GM06990 (cell line): ENCODE data around the gene NECTIN2.
"Not testable (repeated sequence)": the region's sequence is repeated elsewhere in the genome, so short reads cannot be mapped to it uniquely, and the experiment has no call there.

Experiments
- DNase-seq: peaks from one replicate; pipeline ENCODE4 v3.0.0-alpha.2; 2011; ENCODE audit not compliant: insufficient read length; ENCODE audit errors: extremely low read depth
- H3K27me3 ChIP-seq: replicated peaks from 2 replicates; pipeline ENCODE4 v1.6.0; 2011; ENCODE audit warnings: low read length; ENCODE audit not compliant: control insufficient read depth, insufficient read depth
- H3K36me3 ChIP-seq: 2 replicates; pipeline ENCODE4 v1.5.1; 2011; ENCODE audit warnings: low read length; ENCODE audit not compliant: control insufficient read depth, insufficient read depth
- H3K4me3 ChIP-seq: replicated peaks from 2 replicates; pipeline ENCODE4 v1.5.1; 2011; ENCODE audit warnings: low read depth, mild to moderate bottlenecking, control low read depth, low read length
- TF ChIP-seq, protein P1 (sequence below): IDR thresholded peaks from 2 replicates; pipeline ENCODE4 v1.5.1; 2011; ENCODE audit warnings: low read length, control low read depth, mild to moderate bottlenecking, inconsistent platforms; ENCODE audit not compliant: insufficient read depth, poor library complexity, severe bottlenecking

Gene NECTIN2

DNA sequence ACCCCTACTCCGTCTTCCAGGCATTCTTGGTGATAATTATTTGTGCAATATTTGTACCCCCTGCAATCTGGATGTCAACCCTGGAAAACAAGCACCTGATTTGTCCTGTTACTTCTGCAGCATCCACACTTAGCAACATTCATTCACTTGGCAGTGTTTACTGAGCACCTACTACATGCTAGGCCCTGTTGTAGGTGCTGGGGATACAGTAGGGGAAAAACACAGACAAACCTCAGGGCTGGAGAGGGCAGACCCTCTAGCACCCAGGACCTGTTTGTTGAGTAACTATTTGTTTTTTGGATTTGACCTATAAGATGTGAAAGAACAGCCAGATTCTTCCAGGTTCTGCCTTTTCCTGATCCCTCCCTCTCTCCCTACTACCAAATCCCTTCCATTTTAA is 9.5 kb downstream of the NECTIN2 start:
- TF ChIP-seq, protein P1, sequence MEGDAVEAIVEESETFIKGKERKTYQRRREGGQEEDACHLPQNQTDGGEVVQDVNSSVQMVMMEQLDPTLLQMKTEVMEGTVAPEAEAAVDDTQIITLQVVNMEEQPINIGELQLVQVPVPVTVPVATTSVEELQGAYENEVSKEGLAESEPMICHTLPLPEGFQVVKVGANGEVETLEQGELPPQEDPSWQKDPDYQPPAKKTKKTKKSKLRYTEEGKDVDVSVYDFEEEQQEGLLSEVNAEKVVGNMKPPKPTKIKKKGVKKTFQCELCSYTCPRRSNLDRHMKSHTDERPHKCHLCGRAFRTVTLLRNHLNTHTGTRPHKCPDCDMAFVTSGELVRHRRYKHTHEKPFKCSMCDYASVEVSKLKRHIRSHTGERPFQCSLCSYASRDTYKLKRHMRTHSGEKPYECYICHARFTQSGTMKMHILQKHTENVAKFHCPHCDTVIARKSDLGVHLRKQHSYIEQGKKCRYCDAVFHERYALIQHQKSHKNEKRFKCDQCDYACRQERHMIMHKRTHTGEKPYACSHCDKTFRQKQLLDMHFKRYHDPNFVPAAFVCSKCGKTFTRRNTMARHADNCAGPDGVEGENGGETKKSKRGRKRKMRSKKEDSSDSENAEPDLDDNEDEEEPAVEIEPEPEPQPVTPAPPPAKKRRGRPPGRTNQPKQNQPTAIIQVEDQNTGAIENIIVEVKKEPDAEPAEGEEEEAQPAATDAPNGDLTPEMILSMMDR, result no peak
- H3K27me3 ChIP-seq, result no peaks in the 10 kb centered on the region; the same call in 1 of the 2 replicates

DNA sequence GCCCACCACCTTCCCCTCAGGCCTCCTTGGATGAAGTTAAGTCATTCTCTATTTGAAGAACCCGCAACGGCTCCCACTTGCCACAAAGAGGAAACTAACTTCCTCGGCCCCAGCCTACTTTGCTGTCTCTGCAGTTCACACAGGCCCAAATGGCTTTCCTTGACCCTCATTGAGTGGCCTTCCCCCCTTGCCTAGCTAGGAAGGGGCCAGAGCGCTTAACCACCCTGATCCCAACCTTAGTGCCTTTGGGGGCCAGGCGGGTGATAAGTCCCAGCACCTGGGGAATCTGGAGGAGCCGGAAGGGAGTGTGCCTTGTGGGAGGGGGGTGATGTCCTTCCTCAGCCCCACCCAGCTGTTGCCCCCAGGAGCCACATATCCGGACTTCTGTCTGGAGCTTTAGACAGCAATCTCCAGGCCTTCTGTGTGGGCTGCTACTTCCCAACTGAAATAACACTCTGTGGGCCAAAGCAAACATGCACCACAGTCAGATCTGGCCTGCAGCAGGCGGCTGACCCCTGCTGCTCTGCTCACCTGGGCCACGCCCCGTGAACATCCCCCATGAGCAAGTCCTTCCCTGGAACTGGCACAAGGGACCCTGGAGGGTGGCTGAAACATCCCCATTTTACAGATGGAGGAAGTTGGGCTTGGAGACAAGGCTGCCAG is 10.5 kb downstream of the NECTIN2 start:
- DNase-seq, result no peak
- no peaks in the 10 kb centered on the region for H3K36me3 ChIP-seq
- H3K27me3 ChIP-seq, result no peaks in the 10 kb centered on the region; the same call in 1 of the 2 replicates
- H3K4me3 ChIP-seq, result no peak overlapping the region
- TF ChIP-seq, protein P1, result no peak

More for the DNA sequence above, 9.5 kb downstream of the NECTIN2 start:
- no peak for DNase-seq
- Histone ChIP-seq H3K4me3 (no peak overlapping the region), H3K36me3 (no peaks in the 10 kb centered on the region)

DNA sequence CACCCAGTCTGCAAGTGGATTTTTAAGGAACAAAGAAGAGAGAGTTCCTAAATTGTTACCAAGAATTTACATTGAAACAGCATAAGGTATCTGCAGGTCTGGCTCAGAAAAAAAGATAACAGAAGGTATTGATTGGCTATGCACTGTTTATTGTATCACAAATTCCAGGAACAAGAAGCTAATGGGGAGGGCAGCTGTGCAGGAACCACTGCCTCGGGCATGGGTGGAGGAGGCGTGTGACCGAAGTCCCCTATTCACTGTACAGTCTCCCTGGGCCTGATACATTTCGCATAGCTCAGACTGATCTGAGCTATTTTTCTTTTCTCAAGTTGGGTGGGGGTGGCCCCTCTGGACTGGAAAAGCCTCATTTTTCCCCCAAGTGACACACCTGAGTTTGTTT is 11.7 kb downstream of the NECTIN2 start:
- DNase-seq, result no peak
- TF ChIP-seq, protein P1, result no peak
- Histone ChIP-seq H3K27me3 (no peaks in the 10 kb centered on the region; the same call in 1 of the 2 replicates), H3K4me3 (no peak overlapping the region), H3K36me3 (no peaks in the 10 kb centered on the region)

DNA sequence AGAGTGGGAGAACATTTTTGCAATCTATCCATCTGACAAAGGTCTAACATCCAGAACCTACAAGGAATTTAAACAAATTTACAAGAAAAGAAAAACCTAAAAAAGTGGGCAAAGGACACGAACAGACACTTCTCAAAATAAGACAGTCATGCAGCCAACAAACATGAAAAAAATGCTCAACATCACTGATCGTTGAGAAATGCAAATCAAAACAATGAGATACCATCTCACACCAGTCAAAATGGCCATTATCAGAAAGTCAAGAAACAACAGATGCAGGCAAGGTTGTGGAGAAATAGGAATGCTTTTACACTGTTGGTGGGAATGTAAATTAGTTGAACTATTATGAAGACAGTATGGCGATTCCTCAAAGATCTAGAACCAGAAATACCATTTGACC is 15.5 kb downstream of the NECTIN2 start:
- DNase-seq, H3K4me3 ChIP-seq, H3K27me3 ChIP-seq, H3K36me3 ChIP-seq: not testable (repeated sequence)

DNA sequence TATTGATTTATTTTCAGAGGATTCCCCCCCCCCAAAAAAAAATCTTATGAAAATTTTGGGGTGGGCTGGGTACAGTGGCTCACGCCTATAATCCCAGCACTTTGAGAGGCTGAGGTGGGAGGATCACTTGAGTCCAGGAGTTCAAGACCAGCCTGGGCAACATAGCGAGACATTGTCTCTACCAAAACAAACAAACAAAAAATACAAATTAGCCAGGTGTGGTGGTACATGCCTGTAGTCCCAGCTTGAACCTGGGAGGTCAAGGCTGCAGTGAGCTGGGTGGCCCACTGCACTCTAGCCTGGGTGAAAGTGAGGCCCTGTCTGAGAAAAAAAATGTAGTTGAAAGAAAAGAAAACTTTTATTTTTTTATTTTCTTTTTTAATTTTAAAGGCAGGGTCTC is 17.9 kb downstream of the NECTIN2 start:
- no peak for DNase-seq
- TF ChIP-seq, protein P1, result no peak
- Histone ChIP-seq H3K4me3 (no peak overlapping the region), H3K36me3 (no peaks in the 10 kb centered on the region), H3K27me3 (no peaks in the 10 kb centered on the region)

DNA sequence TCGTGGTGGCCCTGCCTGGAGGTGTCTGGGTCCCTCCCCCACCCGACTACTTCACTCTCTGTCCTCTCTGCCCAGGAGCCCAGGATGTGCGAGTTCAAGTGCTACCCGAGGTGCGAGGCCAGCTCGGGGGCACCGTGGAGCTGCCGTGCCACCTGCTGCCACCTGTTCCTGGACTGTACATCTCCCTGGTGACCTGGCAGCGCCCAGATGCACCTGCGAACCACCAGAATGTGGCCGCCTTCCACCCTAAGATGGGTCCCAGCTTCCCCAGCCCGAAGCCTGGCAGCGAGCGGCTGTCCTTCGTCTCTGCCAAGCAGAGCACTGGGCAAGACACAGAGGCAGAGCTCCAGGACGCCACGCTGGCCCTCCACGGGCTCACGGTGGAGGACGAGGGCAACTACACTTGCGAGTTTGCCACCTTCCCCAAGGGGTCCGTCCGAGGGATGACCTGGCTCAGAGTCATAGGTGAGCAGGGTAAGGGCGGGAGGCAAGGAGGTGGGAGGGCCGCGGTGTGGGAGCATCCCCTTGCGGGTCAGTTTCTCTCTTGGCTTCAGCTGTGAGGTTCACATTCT is 19.2 kb downstream of the NECTIN2 start:
- H3K36me3 ChIP-seq, result no peaks in the 10 kb centered on the region
- TF ChIP-seq, protein P1, result no peak
- H3K4me3 ChIP-seq, result no peak overlapping the region
- no peak for DNase-seq
- H3K27me3 ChIP-seq, result no peaks in the 10 kb centered on the region; the same call in 1 of the 2 replicates
